GM12864 (cell line): Measurements from ENCODE around the gene ARL14.
"Not testable (repeated sequence)": the region's sequence is repeated elsewhere in the genome, so short reads cannot be mapped to it uniquely, and the experiment has no call there.

ENCODE experiments used
- DNase-seq: peaks from one replicate; pipeline ENCODE4 v3.0.0-alpha.2; 2011; ENCODE audit warnings: low read depth
- H3K4me3 ChIP-seq: 2 replicates; pipeline ENCODE4 v1.5.1; 2011; ENCODE audit warnings: mild to moderate bottlenecking, low read depth, low read length, control low read depth
- TF ChIP-seq, protein P1 (sequence below): IDR thresholded peaks from 2 replicates; pipeline ENCODE4 v1.5.1; 2011; ENCODE audit warnings: low read depth, mild to moderate bottlenecking, moderate library complexity, low read length, control low read depth, inconsistent platforms; ENCODE audit errors: missing control alignments

Gene ARL14

DNA sequence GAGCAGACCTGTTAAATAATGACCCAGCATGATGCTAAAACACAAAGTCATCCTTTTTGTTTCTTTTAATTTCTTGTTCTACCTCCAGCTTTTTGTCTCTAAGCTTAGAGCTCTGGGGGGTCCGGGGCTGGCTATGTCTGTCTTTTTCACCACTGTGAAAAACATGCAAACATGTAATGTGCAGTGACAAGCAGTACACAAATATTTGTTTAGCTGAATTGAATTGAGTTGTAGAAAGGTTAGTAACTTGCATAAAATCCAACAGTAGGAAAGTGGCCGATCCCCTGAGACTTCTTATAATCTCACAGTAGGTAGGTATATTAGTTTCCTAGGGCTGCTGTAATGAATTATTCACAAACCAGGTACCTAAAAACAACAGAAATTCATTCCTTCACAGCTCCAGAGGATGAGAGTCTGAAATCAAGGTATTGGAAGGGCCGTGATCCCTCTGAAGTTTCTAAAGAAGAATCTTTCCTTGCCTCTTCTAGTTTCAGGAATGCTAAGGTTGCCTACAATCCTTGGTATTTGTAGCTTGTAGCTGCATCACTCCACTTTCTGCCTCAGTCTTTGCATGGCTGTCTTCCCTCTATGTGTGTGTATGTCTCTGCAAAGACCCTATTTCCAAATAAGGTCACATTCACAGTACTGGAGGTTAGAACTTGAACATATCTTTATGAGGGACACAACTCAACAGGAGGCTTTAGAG, 32.7 kb downstream of the ARL14 start:
- no peak for DNase-seq
- TF ChIP-seq, protein P1, sequence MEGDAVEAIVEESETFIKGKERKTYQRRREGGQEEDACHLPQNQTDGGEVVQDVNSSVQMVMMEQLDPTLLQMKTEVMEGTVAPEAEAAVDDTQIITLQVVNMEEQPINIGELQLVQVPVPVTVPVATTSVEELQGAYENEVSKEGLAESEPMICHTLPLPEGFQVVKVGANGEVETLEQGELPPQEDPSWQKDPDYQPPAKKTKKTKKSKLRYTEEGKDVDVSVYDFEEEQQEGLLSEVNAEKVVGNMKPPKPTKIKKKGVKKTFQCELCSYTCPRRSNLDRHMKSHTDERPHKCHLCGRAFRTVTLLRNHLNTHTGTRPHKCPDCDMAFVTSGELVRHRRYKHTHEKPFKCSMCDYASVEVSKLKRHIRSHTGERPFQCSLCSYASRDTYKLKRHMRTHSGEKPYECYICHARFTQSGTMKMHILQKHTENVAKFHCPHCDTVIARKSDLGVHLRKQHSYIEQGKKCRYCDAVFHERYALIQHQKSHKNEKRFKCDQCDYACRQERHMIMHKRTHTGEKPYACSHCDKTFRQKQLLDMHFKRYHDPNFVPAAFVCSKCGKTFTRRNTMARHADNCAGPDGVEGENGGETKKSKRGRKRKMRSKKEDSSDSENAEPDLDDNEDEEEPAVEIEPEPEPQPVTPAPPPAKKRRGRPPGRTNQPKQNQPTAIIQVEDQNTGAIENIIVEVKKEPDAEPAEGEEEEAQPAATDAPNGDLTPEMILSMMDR: no peak
- no peak overlapping the region for H3K4me3 ChIP-seq

DNA sequence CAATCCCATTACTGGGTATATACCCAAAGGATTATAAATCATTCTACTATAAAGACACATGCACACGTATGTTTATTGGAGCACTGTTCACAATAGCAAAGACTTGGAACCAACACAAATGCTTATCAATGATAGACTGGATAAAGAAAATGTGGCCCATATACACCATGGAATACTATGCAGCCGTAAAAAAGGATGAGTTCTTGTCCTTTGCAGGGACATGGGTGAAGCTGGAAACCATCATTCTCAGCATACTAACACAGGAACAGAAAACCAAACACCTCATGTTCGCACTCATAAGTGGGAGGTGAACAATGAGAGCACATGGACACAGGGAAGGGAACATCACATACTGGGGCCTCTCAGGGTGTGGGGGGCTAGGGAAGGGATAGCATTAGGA, 36.2 kb downstream of the ARL14 start:
- not testable (repeated sequence) for DNase-seq, H3K4me3 ChIP-seq

DNA sequence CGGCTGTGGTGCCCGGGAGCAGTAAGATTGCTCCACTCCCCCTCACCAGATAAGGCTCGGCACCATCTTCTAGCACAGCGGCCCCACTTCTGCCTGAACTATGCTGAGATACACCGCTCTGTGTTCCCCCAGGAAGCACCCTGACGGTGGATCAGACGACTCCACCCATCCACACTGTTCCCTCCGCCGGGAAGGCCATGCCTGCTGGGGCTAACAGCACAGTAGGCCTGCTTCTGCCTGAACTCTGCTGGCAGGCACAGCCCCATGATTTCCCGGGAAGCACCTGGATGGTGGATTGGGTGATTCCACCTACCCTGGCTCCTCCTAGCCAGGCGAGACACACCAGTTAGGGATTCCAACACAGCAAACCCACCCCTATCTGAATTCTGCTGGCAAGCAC, 42.8 kb downstream of the ARL14 start:
- no peak overlapping the region for H3K4me3 ChIP-seq
- no peak for DNase-seq
- TF ChIP-seq, protein P1: no peak

DNA sequence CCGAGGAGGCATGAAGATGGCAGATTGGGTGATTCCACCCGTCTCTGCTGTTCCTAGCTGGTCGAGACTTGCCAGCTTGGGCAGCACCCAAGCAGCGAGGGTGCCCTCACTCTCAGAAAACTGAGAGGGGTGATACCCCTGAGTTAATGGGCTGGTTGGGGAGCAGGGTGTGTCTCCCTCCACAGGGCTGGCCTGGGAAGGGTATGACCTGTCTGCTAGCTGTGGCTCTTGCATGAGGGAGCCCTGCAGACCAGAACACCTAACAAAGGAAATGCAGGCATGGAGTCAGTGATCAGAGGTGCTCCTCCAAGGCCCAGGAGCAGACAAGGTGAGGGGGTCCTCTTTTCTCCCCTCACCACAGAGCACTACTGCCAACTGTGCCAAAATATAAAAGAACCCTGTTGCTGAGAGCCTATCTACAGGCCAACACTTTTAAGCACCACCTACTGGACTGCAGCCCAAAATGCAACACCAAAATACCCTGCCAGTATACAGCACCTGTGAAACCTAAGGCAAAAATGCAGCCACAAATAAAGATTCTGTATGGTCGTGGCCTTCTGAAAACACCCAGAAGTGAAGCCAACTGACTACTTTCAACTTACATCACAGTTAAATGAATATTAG, 43.3 kb downstream of the ARL14 start:
- H3K4me3 ChIP-seq: no peak overlapping the region
- no peak for DNase-seq
- TF ChIP-seq, protein P1: peak; percentile 52

DNA sequence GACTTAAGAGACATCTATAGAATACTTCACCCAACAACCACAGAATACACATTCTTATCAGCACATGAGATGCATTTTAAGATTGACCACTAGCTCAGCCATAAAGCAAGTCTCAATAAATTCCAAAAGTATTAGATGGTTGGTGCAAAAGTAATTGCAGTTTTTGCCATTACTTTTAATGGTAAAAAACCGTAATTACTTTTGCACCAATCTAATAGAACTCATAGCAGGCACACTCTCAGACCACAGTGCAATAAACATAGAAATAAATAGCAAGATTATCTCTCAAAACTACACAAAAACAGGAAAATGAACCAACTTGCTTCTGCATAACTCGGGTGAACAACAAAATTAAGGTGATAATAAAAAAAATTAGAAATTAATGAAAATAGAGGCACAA, 45.4 kb downstream of the ARL14 start:
- TF ChIP-seq, protein P1: no peak
- H3K4me3 ChIP-seq: no peak overlapping the region
- DNase-seq: no peak

DNA sequence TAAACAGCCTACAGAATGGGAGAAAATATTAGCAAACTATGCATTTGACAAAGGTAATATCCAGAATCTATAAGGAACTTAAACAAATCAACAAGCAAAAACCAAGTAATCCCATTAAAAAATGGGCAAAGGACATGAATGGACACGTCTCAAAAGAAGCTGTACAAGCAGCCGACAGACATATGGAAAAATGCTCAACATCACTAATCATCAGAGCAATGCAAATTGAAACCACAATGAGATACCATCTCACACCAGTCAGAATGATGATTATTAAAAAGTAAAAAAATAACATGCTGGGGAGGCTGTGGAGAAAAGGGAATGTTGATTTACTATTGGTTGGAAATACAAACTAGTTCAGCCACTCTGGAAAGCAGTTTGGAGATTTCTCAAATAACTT, 48.4 kb downstream of the ARL14 start:
- TF ChIP-seq, protein P1: no peak

More for the DNA sequence above, 48.4 kb downstream of the ARL14 start:
- DNase-seq: no peak
- H3K4me3 ChIP-seq: no peak overlapping the region
